GM20000 (cell line): ENCODE measurements around the gene OSBPL8.

Experiments
- DNase-seq: peaks from one replicate; pipeline ENCODE4 v3.0.0; 2012; ENCODE audit warnings: low spot score
- CTCF ChIP-seq: IDR thresholded peaks from 2 replicates; pipeline ENCODE4 v1.5.1; 2012; ENCODE audit warnings: mild to moderate bottlenecking, control low read depth; ENCODE audit errors: extremely low read depth, missing control alignments

The OSBPL8 gene

DNA sequence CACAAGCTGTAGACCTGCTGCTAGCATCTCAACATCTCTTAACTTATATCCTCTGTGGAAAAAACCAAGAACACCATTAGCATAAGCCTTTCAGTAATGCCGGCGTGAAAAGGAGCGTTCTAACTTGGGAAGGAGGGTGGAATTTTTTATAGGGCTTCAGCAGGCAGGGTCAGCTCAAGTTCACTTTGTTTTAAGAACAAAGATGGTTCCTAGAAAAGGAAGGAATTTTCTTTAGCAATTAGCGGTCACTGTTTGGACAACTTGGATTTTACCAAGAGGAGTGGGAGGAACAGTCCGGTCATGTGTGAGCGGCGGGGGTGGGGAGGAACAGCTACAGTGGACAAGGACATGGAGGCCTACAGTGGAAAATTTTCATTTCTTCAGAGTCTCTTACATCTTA lies 247.3 kb downstream of the OSBPL8 start:
- no peak for DNase-seq
- TF ChIP-seq CTCF = no peak

- no peak for DNase-seq
These were observed 247.8 kb downstream of the OSBPL8 start for GRCh38 chr12:76311796-76312195.

DNA sequence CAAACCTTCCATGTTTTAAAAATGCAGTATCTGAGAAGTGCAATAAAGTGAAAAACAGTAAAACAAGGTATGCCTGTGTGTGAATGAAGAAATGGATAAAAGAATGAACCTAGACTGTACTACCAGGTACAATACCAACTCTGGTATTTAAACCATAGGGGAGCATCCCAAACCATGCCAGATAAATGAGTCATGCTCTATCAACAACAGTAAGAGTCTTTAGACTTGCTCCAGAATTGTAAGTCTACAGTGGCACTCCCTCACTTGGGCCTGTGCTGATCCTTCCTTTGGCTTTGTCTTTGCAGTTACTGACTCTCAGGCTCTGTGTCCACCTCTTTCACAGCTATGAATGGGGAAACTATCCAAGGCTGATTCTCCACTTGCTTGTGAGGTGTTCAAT lies 249.5 kb downstream of the OSBPL8 start:
- DNase-seq = no peak
- no peak for TF ChIP-seq CTCF

More at GRCh38 chr12:76311796-76312195, 247.8 kb downstream of the OSBPL8 start:
- no peak for TF ChIP-seq CTCF

- DNase-seq = no peak
- no peak for TF ChIP-seq CTCF
These were observed 250.7 kb downstream of the OSBPL8 start for GRCh38 chr12:76308866-76309265.

- TF ChIP-seq CTCF = no peak
- DNase-seq = no peak
These were observed 252.5 kb downstream of the OSBPL8 start for GRCh38 chr12:76307083-76307482.

- no peak for TF ChIP-seq CTCF
- DNase-seq = no peak
These were observed 255.5 kb downstream of the OSBPL8 start for GRCh38 chr12:76303989-76304460.

DNA sequence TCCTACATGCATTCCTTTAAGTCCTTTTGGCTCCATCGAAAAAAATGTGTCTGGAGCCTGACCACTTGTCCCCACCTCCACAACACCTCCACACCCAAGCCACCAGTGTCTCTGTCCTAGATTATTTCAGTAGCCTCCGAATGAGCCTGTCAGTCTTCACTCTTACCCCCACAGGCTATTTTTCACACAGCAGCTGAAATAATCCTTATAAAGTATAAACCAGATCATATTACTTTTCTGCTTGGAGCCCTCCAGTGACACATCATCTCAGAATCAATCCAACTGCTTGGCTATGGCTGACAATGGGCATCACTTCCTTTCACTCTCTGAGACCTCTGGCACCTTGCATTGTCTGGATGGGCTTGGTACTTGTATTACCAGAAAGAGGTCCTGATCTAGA lies 256.2 kb downstream of the OSBPL8 start:
- no peak for TF ChIP-seq CTCF
- no peak for DNase-seq
